Epithelial cell of esophagus (primary cell): ENCODE data around the gene DSTN.

Experiments used
- DNase-seq: peaks from one replicate; pipeline ENCODE4 v3.0.0; 2010; ENCODE audit warnings: low read depth
- H3K4me3 ChIP-seq: 2 replicates; pipeline ENCODE4 v1.5.1; 2011; ENCODE audit warnings: mild to moderate bottlenecking, low read length, control low read depth
- TF ChIP-seq, protein P1 (sequence below): IDR thresholded peaks from 2 replicates; pipeline ENCODE4 v1.5.1; 2011; ENCODE audit warnings: low read depth, mild to moderate bottlenecking, low read length, control low read depth, inconsistent platforms; ENCODE audit not compliant: insufficient read depth; ENCODE audit errors: missing control alignments

DSTN gene

DNA sequence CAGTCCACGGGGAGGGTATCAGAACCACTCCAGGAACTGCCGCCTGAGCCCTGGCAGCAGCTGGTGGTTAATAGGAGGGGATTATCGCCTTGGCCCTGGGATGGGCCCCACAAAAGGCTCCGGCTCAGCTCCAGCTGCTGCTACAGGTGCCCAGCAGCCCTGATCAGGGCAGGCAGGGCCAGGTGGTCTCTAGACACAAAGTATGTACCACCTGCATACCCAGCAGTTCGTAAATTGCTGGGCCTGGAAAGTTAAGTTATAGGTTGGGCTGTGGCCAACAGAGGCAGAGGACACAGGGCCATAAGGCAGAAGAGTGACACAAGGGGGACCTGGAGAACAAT lies 77.1 kb downstream of the DSTN start:
- DNase-seq, result no peak
- no peak overlapping the region for H3K4me3 ChIP-seq
- TF ChIP-seq, protein P1, sequence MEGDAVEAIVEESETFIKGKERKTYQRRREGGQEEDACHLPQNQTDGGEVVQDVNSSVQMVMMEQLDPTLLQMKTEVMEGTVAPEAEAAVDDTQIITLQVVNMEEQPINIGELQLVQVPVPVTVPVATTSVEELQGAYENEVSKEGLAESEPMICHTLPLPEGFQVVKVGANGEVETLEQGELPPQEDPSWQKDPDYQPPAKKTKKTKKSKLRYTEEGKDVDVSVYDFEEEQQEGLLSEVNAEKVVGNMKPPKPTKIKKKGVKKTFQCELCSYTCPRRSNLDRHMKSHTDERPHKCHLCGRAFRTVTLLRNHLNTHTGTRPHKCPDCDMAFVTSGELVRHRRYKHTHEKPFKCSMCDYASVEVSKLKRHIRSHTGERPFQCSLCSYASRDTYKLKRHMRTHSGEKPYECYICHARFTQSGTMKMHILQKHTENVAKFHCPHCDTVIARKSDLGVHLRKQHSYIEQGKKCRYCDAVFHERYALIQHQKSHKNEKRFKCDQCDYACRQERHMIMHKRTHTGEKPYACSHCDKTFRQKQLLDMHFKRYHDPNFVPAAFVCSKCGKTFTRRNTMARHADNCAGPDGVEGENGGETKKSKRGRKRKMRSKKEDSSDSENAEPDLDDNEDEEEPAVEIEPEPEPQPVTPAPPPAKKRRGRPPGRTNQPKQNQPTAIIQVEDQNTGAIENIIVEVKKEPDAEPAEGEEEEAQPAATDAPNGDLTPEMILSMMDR, result no peak

DNA sequence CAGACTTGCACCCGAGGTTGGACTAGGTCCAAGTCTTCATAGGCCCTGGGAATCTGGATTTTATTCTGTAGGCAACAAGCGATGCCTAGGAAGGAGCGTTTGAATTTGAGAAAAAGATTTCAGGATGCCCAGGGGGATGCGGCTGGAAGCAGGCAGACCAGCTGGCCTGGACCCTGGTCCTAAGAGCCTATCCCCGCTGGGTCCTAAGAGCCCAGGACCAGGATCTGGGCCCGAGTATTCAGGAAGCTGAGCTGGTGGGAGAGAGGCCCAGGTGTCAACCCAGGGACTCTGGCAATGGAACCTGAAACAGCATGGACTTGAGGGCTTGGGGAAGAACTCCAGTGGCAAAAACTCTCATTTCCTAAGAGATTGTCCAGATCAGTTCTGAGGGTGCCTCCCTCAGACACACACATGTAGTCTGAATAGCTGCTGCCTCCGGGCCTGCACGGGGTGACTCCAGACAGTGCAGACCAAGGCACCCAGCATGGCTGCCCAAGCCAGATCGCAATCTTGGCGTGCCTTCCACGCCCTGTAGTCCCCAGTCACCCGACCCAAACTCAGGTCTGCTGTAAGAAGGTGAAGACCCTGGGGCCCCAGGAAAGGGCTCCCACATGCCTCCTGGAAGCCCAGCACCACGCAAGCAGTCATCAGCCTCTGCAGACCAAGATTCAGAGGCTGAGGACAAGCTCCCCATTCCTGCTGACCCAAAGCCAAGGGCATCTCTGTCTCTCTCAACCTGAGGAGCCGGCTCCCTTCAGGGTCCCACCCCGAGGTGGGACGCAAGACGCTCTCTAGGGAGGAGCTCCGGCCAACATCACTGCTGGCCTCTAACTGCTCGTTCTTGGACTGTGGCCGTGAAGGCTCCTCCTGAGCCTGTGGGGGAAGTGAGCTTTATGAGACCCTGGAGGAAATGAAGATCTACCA lies 77.8 kb downstream of the DSTN start:
- H3K4me3 ChIP-seq, result no peak overlapping the region
- TF ChIP-seq, protein P1, result no peak
- DNase-seq, result no peak

DNA sequence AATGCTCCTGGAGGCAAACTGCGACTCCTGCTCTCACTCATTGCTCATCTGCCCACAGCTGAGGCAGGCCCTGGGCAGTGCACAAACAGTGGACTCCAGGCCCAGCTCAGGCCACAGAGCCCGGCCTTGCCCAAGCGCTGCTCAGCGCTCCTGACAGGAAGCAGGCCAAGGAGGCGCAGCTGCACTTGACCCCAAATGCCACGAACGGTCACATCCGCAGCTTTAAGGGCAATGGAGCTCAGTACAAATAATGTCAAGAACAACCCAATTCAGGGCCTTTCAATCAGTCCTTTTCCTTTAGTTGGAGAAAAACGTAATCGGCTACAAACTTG lies 78.4 kb downstream of the DSTN start:
- no peak for DNase-seq
- TF ChIP-seq, protein P1, result no peak
- H3K4me3 ChIP-seq, result no peak overlapping the region

DNA sequence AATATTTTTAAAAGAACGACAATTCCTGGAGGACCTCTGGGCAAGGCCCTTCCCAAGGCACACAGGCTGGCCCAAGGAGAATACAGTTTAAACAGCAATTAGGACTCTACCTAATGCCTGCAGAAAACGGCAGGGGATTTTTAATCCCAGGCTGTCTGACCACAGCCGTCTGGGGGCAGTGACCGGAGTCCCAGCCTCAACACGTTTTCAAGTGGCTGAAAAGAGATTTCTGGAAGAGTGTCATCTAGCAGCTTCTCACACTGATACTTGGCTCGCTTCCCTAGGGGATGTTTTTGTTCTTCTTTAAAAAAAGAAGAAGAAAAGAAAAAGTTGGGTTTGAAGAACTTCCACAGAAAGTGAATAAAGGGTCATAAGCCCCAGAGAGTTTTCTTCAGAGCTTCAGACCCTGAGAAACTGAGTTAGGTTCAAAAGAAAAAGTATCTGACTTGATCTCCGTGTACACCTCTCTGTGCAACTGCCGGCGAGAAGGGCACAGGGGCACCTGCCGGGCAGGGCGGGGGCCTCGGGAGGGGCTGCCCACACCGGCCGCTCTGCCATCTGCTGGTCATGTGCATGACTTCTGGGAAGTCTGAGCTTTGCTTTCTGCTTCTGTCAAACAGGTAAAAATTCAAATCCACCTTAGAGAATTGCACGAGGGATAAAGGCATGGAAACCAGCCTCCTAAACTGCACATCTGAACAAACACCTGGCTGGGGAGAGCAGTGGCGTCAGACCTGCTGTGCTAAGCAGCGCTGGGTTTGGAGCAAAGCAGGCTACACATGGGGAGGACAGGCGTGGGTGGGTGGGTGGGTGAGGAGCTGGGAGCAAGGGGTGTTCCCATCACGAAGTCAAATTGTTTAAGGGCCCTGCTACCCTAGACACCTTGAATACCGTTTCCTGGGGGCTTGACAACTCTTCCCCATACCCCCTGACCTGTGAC lies 79.2 kb downstream of the DSTN start:
- DNase-seq, result peak; percentile 34
- no peak overlapping the region for H3K4me3 ChIP-seq
- TF ChIP-seq, protein P1, result peak; percentile 59

DNA sequence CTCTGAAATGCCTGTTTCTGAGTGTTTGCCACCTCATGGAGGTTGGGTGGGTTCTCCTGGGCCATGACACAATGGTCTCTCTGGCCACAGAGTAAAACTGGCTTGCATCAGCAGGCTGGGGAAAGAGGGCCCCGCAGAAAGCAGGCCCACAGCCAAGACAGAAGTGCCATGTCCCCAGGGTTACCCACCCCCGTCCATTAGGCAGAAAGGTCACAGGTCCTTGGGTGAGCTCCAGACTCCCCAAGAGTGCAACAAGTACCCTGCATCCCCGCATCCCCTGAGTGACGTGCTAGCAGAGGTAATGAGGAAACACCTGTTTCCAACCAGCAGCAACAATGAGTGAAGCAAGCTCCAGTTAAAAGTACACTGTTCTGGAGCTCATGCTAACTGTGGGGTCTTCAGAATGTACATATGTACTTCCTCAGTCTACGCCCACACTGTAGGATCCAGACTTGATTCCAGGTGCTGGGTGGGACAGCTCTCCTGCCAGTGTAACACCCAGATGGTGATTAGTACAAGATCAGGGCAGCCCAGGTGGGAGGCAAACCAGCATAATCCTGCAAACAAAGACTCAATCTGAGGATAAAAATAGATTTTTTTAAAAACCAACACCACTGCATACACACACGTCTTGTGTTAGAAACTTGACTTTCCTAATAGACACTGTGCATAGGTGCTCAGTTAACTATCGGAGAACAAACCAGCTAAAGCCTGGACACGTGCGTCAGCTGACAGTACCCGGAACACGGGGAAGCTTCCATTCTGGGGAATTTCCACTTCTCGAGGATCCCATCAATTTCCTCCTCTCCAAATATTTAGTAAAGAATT lies 80.6 kb downstream of the DSTN start:
- H3K4me3 ChIP-seq, result no peak overlapping the region
- no peak for DNase-seq
- TF ChIP-seq, protein P1, result no peak

DNA sequence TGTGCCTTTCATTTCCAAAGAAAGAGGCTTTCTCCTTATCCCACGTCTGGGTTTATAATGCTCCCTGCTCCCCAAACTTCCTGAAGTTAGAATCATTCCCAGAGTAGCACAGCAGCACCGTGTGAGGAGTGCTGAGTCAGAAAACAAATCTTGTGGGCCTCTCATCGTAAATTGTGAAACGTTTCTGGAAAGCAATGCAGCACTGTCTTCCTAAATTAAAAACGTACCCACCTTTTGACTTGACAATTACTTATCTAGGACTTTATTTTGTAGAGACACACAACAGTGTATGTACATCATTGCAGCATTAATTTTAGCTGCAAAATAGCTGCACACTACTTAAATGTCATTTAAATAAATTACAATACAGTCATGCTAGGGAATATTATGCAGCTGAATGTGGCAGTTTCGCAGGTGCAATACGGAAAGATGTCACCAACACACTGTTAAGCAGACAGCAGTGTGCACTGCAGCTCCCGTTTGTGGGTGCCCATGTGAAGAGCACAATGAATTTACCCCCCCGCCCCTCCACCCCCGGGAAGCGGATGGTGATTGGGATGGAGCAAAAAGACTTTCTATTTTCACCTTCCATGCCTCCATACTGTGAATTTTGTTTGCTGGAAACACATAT lies 81.4 kb downstream of the DSTN start:
- DNase-seq, result no peak
- TF ChIP-seq, protein P1, result no peak
- no peak overlapping the region for H3K4me3 ChIP-seq
